Omental fat pad (tissue), 4 donors: ENCODE results near the gene OSBP. TPM values are rescaled to one million over a fixed set of nuclear protein-coding genes. Genes with fewer than 3 reads are reported as not detected.
A peak's percentile ranks its signal among the peaks of the same experiment; 100 is the strongest.

Source experiments
- ATAC-seq: fragments of 150-250 bp; one replicate; pipeline ENCODE4 v1.9.1; 2016; ENCODE audit warnings: mild to moderate bottlenecking, moderate library complexity; ENCODE audit not compliant: low FRiP score
- DNase-seq: peaks from one replicate; pipeline ENCODE4 v3.0.0-alpha.2; 2019; ENCODE audit warnings: low spot score
- total RNA-seq, 4 donors: library from RNA; depleted of rRNA; stranded (reverse); fragments of >200 nt; gene quantifications; one replicate each; pipeline ENCODE4 v1.1.0, GENCODE V29; 2016
- TF ChIP-seq, protein P1 (sequence below), 3 donors: fragments of 450-650 bp; IDR thresholded peaks; one replicate each; pipeline ENCODE4 v1.5.1; 2016 to 2017; ENCODE audit warnings: antibody characterized with exemption in 3 of 3, mild to moderate bottlenecking in 3 of 3, moderate library complexity in 2 of 3

The OSBP gene, protein sequence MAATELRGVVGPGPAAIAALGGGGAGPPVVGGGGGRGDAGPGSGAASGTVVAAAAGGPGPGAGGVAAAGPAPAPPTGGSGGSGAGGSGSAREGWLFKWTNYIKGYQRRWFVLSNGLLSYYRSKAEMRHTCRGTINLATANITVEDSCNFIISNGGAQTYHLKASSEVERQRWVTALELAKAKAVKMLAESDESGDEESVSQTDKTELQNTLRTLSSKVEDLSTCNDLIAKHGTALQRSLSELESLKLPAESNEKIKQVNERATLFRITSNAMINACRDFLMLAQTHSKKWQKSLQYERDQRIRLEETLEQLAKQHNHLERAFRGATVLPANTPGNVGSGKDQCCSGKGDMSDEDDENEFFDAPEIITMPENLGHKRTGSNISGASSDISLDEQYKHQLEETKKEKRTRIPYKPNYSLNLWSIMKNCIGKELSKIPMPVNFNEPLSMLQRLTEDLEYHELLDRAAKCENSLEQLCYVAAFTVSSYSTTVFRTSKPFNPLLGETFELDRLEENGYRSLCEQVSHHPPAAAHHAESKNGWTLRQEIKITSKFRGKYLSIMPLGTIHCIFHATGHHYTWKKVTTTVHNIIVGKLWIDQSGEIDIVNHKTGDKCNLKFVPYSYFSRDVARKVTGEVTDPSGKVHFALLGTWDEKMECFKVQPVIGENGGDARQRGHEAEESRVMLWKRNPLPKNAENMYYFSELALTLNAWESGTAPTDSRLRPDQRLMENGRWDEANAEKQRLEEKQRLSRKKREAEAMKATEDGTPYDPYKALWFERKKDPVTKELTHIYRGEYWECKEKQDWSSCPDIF
- total RNA-seq: 10 to 100 TPM; 33.7 to 46.3 (median 35.1) TPM

DNA sequence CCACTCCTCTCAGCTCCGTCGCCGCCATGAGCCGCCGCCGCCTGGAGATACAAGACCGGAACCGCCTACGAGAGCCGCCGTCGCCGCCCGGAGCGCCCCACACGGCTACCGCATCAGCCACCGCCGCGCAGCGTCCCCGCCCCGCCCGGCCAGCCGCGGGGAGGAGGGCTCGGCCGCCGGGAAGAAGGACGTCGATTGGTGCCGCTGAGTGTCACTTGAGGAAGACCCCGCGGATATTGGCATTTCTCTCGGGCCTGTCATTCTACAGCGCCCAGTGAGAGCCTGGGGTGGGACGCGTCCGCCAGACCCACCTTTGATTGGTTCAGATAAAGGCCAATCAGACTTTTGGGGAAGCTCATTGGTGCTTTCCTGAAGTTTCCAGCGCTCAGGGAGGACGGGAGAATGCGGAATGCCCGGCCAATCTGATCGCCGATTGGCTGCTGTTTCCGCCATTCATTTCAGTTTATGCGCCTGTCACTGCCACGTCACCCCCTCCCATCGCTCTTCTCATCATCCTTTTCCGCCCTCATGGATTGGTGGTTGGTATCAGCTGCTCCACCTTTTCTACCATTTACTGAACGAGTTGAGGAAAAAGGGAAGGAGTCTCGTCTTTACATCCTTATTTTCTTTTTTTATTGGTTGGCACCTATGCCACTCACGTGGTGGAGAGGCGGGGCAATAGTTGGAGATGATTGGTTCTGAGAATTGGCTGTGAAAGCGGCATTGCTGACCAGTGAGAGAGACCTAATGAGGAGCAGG, at the start of gene OSBP:
Gene OSBP, minus strand, starts transcription at position 138 of the 759 bp plus-strand sequence. Its CDS starts 110 bp downstream, at position 28.
- DNase-seq (peak; percentile 96), ATAC-seq (peak; percentile 96)
- TF ChIP-seq, protein P1, sequence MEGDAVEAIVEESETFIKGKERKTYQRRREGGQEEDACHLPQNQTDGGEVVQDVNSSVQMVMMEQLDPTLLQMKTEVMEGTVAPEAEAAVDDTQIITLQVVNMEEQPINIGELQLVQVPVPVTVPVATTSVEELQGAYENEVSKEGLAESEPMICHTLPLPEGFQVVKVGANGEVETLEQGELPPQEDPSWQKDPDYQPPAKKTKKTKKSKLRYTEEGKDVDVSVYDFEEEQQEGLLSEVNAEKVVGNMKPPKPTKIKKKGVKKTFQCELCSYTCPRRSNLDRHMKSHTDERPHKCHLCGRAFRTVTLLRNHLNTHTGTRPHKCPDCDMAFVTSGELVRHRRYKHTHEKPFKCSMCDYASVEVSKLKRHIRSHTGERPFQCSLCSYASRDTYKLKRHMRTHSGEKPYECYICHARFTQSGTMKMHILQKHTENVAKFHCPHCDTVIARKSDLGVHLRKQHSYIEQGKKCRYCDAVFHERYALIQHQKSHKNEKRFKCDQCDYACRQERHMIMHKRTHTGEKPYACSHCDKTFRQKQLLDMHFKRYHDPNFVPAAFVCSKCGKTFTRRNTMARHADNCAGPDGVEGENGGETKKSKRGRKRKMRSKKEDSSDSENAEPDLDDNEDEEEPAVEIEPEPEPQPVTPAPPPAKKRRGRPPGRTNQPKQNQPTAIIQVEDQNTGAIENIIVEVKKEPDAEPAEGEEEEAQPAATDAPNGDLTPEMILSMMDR (IDR thresholded peaks at IDR 0.05): no peak

DNA sequence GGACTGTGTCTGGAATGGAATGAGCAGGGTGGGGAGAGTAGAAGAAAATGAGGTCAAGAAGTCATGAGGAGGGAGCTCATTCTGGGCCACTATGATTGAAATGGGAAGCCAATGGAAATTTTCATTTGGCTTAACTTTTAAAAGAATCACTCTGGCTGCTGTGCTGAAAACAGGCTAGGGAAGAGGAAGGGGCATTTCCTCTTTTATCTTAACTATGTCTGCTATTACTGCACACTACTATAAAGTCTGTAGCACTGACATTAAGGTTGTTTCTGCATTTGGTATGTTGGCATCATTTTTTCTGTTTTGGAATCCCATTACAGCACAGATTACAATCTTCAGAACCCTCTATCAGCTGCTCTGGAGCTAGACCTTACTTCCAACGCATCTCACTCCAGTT, 45.0 kb upstream of the OSBP start:
- DNase-seq (no peak), ATAC-seq (no peak)
- TF ChIP-seq, protein P1 (IDR thresholded peaks at IDR 0.05): no peak

DNA sequence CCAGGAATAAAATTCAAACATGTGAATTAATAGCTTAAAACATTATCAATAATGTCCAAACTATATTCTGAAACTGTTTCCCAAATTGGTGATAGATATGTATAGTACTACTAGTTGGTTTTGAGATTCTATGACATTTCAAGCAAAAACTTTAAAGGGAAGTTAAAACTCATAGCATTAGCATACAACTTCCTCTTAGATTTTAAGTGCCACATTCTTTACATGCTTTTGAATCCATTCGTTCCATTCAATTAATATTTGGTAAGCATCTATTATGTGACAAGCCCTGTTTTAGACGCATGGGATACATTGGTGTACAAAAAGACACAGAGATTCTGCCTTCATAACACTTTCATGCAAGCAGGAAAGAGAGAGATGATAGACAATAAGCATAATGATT, 44.4 kb upstream of the OSBP start:
- no peak for ATAC-seq
- TF ChIP-seq, protein P1 (IDR thresholded peaks at IDR 0.05): no peak
- no peak for DNase-seq

DNA sequence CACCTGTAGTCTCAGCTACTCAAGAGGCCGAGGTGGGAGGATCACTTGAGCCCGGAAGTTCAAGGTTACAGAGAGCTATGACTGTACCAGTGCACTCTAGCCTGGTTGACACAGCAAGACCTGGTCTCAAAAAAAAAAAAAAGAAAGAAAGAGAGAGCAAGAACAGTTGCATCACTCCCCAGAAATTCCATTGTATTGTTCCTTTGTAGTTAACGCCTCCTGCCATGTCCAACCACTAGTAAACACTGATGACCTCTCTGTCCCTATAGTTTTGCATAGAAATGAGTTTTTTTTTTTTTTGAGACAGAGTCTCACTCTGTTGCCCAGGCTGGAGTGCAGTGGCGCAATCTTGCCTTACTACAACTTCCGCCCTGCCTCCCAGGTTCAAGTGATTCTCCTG, 42.5 kb upstream of the OSBP start:
- TF ChIP-seq, protein P1 (IDR thresholded peaks at IDR 0.05): no peak
- DNase-seq: no peak
- no peak for ATAC-seq

DNA sequence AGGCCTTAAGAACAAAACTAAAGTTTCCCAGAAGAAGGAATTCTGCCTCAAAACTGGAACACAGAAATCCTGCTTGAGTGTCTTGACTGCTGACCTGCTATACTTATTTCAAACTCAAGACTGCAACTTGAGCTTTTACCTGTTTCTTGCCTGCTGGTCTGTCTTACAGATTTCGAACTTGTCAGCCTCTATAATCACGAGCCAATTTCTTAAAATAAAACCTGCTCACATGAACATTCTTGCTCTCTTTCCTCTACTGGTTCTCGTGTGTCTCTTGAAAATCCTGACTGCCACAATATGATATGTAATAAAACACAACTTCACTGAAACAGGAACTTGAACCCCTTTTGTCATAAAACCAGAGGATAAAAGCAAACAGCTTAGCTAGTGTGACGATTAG, 39.3 kb upstream of the OSBP start:
- ATAC-seq (no peak), DNase-seq (no peak)
- TF ChIP-seq, protein P1 (IDR thresholded peaks at IDR 0.05): no peak

DNA sequence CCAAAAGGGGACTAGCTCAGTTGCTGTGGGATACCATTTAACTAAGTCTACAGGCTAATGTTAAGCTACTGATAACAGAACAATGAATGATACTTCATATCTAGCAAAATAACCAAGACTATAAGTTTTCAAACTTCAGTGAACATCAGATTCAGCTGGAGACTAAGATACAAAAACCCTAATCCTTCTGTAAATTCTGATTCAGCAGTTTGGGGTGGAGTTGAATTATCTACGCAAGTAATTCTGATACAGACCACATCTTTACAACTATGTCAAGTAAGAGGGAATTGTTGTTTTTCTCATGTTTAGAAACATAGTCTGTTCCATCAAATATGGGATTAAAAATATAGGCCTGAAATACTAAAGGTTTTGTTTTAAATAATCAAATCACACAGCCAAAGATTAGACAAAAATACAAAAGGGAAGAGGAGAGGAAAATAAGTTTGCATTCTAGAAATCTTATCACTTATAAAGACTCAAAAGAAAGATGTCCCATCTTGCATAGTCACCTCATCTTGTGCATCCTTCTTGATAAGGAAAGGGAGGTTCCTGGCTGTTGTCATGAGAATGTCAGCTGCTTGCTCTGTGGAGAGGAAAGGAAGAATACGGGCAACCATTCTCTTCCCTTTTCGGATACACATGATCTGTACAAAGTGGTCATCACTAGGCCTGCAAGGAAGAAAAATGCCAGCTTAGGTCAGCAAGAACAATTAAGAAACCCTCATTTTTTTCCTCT, 31.8 kb upstream of the OSBP start:
- DNase-seq (no peak), ATAC-seq (no peak)
- TF ChIP-seq, protein P1 (IDR thresholded peaks at IDR 0.05): no peak
